HG02798 (cell line): ENCODE measurements around the gene ZNF222.

Experiments
- ATAC-seq: cut with Tn5 transposase; IDR thresholded peaks from one replicate; pipeline ENCODE4 v1.9.1; 2021; ENCODE audit warnings: mild to moderate bottlenecking; ENCODE audit not compliant: unreplicated experiment, poor library complexity

ZNF222 gene

DNA sequence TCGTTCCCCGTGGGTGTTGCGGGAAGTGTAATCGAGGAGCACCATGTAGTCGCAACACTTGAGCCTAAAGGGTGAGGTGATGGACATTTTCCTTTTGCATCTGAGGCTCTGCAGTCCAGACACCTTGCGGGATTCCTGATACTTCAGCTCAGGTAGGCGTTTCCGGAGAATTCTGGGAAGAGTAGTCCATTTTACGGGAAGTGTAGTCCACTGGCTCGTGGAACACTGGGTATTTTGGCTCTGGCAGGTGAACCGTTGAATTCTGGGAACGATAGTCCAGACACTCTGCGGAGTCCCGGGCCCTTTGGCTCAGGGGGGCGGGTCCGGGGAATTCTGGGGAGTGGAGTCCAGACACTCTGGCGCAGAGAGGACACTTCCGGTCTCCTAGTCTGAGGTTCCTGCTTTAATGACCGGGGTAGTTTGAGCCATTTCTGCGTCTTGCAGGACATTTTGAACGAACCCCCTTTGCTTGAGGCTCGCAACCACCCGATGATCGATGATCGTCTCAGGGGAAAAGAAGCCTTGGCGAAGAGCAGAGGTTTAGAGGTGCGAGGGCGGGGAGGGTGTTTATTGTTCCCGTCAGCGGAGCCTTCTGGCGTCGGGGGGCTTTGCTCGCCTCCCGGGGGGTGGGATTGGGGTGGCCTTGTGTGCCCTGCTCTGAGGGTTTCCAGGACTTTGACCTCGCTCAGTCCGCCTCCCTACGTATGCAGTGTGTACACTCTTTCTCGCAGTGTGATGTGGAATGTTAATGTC, 26.6 kb downstream of the ZNF222 start, which contains the start of gene ZNF223:
ZNF223 (plus strand) TSS at position 387 of the 753 bp plus-strand sequence. CDS start 3,141 bp downstream, outside the sequence.
- ATAC-seq, result peak; percentile 70

DNA sequence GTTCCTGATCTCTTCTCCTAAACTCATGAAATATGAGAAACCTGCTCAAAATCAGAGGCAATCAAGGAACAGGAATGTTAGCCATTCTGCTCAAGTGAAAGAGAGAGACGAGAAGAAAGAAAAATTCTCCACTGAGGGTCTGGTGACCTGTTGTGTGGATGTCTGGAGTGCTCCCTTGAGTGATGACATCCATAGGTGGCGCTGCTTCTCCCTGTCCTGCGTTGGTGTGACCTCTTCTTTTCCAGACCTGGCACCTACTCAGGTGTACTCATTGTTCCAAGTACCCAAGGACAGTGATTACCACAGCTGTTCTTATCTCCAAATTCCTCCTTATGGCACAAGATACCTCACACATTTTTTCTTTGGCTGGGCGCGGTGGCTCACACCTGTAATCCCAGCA, 30.7 kb downstream of the ZNF222 start:
- no peak for ATAC-seq

DNA sequence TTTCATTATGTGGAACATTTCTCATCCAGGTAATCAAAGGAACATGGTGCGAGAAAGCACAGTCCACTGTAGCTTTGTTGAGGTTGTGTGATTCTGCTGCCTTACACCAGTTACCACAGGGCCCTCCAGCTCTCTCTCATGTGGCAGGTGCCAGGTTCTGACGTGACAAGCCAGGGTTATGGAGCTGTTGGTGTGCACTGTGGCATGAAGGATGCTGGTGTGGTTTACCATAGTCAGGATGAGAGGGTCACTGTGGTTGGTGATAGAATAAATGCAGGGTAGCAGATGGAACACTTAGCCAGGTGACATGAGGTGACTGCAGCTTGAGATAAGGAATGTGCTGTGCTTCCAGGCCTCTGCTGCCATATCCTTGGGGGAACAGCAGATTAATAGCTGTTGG, 34.0 kb downstream of the ZNF222 start:
- ATAC-seq, result no peak

DNA sequence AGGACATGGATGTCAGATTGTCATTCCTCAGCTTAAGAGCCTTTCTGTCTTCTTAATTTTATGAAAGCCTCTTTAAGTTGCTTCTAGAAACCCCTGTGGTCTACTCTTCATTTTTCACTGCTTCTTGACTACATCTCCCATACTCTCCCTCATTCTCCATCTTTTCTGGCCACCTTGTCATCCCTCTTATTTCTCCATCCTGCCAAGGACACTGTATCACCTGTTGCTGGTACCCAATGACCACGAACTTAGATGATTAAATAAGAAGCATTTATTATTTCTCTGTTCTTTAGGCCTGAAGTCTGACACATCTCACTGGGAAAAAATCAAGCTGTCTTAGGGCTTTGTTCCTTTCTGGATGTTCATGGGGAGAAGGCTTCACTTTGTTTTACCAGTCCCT, 35.9 kb downstream of the ZNF222 start:
- no peak for ATAC-seq

DNA sequence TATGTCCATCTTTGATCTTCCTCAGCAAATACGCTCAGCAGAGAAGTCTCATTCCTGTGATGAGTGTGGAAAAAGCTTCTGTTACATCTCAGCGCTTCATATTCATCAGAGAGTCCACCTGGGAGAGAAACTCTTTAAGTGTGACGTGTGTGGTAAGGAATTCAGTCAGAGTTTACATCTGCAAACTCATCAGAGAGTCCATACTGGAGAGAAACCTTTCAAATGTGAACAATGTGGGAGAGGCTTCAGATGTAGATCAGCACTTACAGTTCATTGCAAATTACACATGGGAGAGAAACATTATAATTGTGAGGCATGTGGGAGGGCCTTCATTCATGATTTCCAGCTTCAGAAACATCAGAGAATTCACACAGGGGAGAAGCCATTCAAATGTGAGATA, 41.1 kb downstream of the ZNF222 start:
- no peak for ATAC-seq

DNA sequence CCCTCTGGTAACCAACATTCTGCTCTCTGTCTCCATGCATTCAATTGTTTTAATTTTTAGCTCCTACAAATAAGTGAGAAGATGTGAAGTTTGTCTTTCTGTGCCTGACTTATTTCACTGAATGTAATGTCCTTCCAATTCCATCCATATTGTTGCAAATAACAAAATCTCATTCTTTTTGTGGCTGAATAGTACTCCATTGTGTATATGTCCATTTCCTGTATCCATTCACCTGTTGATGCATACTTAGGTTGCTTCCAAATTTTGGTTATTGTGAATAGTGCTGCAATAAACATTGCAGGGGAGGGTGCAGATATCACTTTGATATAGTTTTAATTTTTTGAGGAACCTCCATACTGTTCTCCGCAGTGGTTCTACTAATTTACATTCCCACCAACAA, 44.2 kb downstream of the ZNF222 start:
- ATAC-seq, result no peak

DNA sequence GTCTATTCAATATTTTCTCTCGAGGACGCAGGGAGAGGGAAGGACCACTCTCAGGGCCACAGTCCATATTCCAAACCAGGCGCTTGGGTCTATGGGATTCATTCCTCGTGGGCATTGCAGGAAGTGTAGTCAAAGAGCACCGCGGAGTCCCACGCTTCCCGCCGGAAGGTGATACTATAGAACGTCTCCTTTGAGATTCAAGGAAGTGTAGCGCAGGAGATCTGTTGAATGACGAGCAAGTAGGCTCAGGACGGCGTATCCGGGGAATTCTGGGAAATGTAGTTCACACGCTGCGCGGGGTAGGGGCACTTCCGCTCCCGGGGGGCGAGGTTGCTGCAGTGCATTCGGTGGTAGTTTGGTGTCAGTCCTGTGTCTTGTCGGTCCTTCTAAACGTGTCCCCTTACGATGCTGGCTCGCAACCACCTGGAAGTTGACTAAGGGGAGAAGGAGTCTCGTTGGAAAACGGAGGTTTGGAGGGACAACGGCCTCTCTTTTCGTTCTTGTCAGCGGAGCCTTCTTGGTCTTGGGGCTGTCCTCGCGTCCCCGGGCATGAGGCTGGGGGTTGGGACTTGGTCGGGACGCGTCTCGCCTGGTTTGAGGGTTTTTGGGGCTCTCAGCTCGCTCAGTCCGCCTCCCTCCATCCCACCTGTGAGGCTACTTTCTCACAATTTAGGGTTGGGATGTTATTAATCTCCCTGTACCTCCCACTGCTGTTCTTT, 46.8 kb downstream of the ZNF222 start, which contains the start of gene ZNF284:
ZNF284 (plus strand) TSS at position 336 of the 719 bp plus-strand sequence. CDS start 4,231 bp downstream, outside the sequence.
- peak; percentile 95 for ATAC-seq

DNA sequence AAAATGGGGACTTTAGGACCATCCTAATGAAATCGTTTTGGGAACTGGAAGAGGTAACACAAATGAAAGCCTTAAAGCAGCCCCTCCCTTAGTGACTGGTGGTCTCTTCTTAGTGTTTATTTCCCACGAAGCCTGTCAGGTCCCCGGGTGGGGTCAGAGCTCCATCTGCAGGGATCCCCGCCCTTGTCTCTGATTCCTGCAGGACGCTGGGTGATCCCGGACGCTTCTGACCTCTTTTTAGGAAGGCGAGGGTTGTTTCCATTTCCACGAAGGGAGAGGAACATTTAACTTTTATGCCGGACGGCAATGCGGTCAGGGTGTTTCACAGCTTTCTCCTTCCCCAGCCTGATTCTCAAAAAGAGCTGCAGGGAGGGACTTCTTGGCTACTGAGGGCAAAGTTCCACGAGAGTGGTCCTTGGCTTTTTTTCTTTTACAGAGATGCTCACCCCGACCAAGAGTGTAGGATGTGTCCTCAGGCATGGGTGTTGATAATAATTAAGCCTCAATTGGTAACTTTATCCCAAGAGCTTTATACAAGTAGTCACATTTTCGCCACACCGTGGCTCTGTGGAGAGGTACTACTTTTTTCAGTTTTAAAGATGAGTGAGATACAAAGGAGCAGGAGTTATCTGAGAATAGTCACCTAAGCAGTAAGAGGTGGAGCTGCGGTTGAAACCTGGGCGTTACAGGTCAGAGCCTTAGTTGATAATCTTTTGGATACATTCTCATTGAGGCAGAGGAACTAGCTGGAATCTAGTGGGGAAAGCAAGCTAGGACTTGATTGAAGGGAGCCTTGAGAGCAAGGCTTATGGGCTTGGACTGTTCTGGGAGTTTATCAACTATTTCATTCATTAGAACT, 47.6 kb downstream of the ZNF222 start:
- no peak for ATAC-seq

DNA sequence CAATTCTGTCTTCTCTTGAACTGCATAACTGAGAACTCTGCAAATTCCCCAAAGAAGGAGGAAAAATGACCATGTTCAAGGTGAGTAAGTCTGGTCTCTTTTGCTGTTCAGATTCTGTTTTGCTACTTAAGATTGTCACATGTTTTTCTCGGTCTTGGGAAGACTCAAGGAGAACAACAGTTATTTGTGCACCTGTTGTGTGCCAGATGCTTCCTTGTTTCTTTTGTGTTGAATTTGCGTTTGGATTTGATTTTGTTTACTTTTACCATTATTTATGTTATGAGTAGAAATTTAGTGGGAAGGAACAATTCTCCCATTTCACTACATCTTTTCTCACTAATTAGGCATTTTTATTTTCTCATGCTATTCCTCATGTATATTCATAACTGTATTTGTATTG, 51.1 kb downstream of the ZNF222 start:
- ATAC-seq, result no peak
